ENCODE data around the gene FAM234B.

- TF ChIP-seq POLR2A (IDR thresholded peaks at IDR 0.05; ENCODE audit: low read length) (no peak), GATA1 (IDR thresholded peaks at IDR 0.05; ENCODE audit: low read depth, low read length) (no peak)
These were observed 72.8 kb downstream of the FAM234B start for GRCh38 chr12:13117029-13117428.
